DMS53 (cell line): ENCODE data around the gene DOCK1.
A peak's percentile ranks its signal among the peaks of the same experiment; 100 is the strongest.

ENCODE experiments used
- DNase-seq: peaks from one replicate; lab custom pipeline; 2025; lab: John Stamatoyannopoulos, UW

DOCK1 gene

GRCh38 chr10:127314797-127315196 is 409.6 kb downstream of the DOCK1 start:
- no peak for DNase-seq

- DNase-seq: no peak
These were observed 410.7 kb downstream of the DOCK1 start for GRCh38 chr10:127315888-127316287.

- DNase-seq: no peak
These were observed 413.2 kb downstream of the DOCK1 start for GRCh38 chr10:127318396-127318795.

- no peak for DNase-seq
These were observed 414.0 kb downstream of the DOCK1 start for GRCh38 chr10:127319271-127319670.

- no peak for DNase-seq
These were observed 414.5 kb downstream of the DOCK1 start for GRCh38 chr10:127319691-127320090.

GRCh38 chr10:127320176-127320575 is 414.9 kb downstream of the DOCK1 start:
- DNase-seq: no peak

- no peak for DNase-seq
These were observed 417.1 kb downstream of the DOCK1 start for GRCh38 chr10:127322286-127322685.

GRCh38 chr10:127325506-127325905 is 420.3 kb downstream of the DOCK1 start:
- no peak for DNase-seq

GRCh38 chr10:127326883-127327282 is 421.7 kb downstream of the DOCK1 start:
- no peak for DNase-seq

- no peak for DNase-seq
These were observed 426.5 kb downstream of the DOCK1 start for GRCh38 chr10:127331696-127332095.

GRCh38 chr10:127332631-127333030 is 427.4 kb downstream of the DOCK1 start:
- DNase-seq: no peak

GRCh38 chr10:127337801-127338200 is 432.6 kb downstream of the DOCK1 start:
- DNase-seq: no peak

GRCh38 chr10:127338399-127339110 is 433.3 kb downstream of the DOCK1 start:
- no peak for DNase-seq

GRCh38 chr10:127343821-127344220 is 438.6 kb downstream of the DOCK1 start:
- no peak for DNase-seq

GRCh38 chr10:127344346-127344745 is 439.1 kb downstream of the DOCK1 start:
- DNase-seq: no peak

GRCh38 chr10:127345231-127345965 is 440.2 kb downstream of the DOCK1 start:
- peak; percentile 49 for DNase-seq

GRCh38 chr10:127346604-127347003 is 441.4 kb downstream of the DOCK1 start:
- no peak for DNase-seq

GRCh38 chr10:127347202-127347959 is 442.2 kb downstream of the DOCK1 start:
- no peak for DNase-seq

- DNase-seq: peak; percentile 13
These were observed 444.5 kb downstream of the DOCK1 start for GRCh38 chr10:127349737-127350136.

GRCh38 chr10:127351542-127351941 is 446.3 kb downstream of the DOCK1 start:
- DNase-seq: no peak

GRCh38 chr10:127353544-127353943 is 448.3 kb downstream of the DOCK1 start:
- peak; percentile 20 for DNase-seq

GRCh38 chr10:127354255-127354654 is 449.0 kb downstream of the DOCK1 start:
- no peak for DNase-seq

GRCh38 chr10:127354992-127355391 is 449.8 kb downstream of the DOCK1 start:
- DNase-seq: no peak
